BLaER1 treated with 17β-estradiol and CSF1 and Interleukin-3, amounts not matched to agents 10 nM and 100 nM (cell line): ENCODE data around the gene PPDPF.
A peak's percentile ranks its signal among the peaks of the same experiment; 100 is the strongest.

ENCODE experiments used
- H3K27ac ChIP-seq, 11 experiments: shearing (Covaris generic); formaldehyde crosslinking; 2 replicates each; pipeline ENCODE4 v1.8.1; 2022
- H3K27me3 ChIP-seq, 11 experiments: shearing (Covaris generic); formaldehyde crosslinking; 2 replicates each; pipeline ENCODE4 v1.8.1; 2022
- H3K36me3 ChIP-seq, 11 experiments: shearing (Covaris generic); formaldehyde crosslinking; 2 replicates each; pipeline ENCODE4 v1.8.1; 2022
- H3K4me1 ChIP-seq, 10 experiments: shearing (Covaris generic); formaldehyde crosslinking; 2 replicates each; pipeline ENCODE4 v1.8.1; 2022
- H3K4me2 ChIP-seq, 11 experiments: shearing (Covaris generic); formaldehyde crosslinking; 2 replicates each; pipeline ENCODE4 v1.8.1; 2022
- H3K4me3 ChIP-seq, 10 experiments: shearing (Covaris generic); formaldehyde crosslinking; 2 replicates each; pipeline ENCODE4 v1.8.1; 2022
- H3K9ac ChIP-seq, 11 experiments: shearing (Covaris generic); formaldehyde crosslinking; 2 replicates each; pipeline ENCODE4 v1.8.1; 2022
- H3K9me3 ChIP-seq, 11 experiments: shearing (Covaris generic); formaldehyde crosslinking; replicated peaks in 1 of 11; 2 replicates each; pipeline ENCODE4 v1.8.1; 2022
- H4K20me1 ChIP-seq, 11 experiments: shearing (Covaris generic); formaldehyde crosslinking; 2 replicates each; pipeline ENCODE4 v1.8.1; 2022
- Cebpa-rat ChIP-seq, 11 experiments: shearing (Covaris generic); IDR thresholded peaks; 2 replicates each; pipeline ENCODE4 v1.8.1; 2022

PPDPF gene, protein sequence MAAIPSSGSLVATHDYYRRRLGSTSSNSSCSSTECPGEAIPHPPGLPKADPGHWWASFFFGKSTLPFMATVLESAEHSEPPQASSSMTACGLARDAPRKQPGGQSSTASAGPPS

GRCh38 chr20:63520504-63520933 lies at the start of gene PPDPF:
Gene PPDPF, plus strand, starts transcription at chr20:63520765. Its CDS starts 544 bp downstream, at chr20:63521309.
- Histone ChIP-seq H3K9me3 (peaks cover 8 to 12% (median 10%) of the 10 kb centered on the region in 11 experiments; a peak in 19 of 22 replicates), H3K4me3 (peak within 1 kb of the TSS; percentile 78 to 94 (median 88)), H3K27ac (peak within 1 kb of the TSS; percentile 75 to 92 (median 85)), H3K4me2 (peak within 1 kb of the TSS; percentile 93 to 100 (median 99)), H3K36me3 (peaks cover 16 to 20% (median 19%) of the 10 kb centered on the region in 11 experiments), H3K27me3 (no peaks in the 10 kb centered on the region; a peak in 1 of 22 replicates), H3K9ac (peak within 1 kb of the TSS; percentile 84 to 92 (median 88)), H4K20me1 (peaks cover 21 to 46% (median 38%) of the 10 kb centered on the region in 11 experiments; a peak in 21 of 22 replicates), H3K4me1 (peaks cover 20 to 56% (median 41%) of the 10 kb centered on the region in 10 experiments)
- TF ChIP-seq Cebpa-rat (IDR thresholded peaks at IDR 0.05), result no peak

GRCh38 chr20:63471002-63471716 lies 49.4 kb upstream of the PPDPF start:
- Histone ChIP-seq H3K9me3 (no peaks in the 10 kb centered on the region), H3K36me3 (no peaks in the 10 kb centered on the region), H3K27me3 (peaks cover 94 to 98% (median 97%) of the 10 kb centered on the region in 11 experiments), H3K4me3 (peak overlapping the region in 3 of 10 experiments; percentile 18 to 34 (median 18); a peak in 1 of 20 replicates), H3K27ac (no peak overlapping the region), H3K4me2 (peak overlapping the region in 8 of 11 experiments; percentile 31 to 88 (median 52); a peak in 12 of 22 replicates), H3K9ac (no peak overlapping the region; a peak in 1 of 22 replicates), H3K4me1 (peaks cover 25 to 50% (median 41%) of the 10 kb centered on the region in 10 experiments), H4K20me1 (peaks cover 0 to 91% (median 73%) of the 10 kb centered on the region in 11 experiments; a peak in 18 of 22 replicates)
- TF ChIP-seq Cebpa-rat (IDR thresholded peaks at IDR 0.05), result no peak

DNA sequence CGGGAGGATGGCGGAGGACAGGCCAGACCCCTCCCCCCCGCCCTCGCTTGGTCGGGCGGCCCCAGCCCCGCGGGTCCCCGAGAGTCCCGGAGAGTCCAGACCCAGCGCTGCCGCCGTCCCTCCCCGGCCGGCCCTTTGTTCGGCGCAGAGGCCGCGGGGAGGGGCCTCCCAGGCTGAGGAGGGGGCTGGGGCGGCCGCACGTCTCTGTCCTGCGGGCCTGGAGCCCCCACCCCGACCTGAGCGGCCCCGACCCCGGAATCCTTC lies 48.9 kb upstream of the PPDPF start:
- H3K4me2 ChIP-seq, result peak overlapping the region; percentile 75 to 98 (median 93); a peak in 21 of 22 replicates
- no peak overlapping the region for H3K27ac ChIP-seq
- peak overlapping the region; percentile 43 to 70 (median 58) for H3K4me3 ChIP-seq

DNA sequence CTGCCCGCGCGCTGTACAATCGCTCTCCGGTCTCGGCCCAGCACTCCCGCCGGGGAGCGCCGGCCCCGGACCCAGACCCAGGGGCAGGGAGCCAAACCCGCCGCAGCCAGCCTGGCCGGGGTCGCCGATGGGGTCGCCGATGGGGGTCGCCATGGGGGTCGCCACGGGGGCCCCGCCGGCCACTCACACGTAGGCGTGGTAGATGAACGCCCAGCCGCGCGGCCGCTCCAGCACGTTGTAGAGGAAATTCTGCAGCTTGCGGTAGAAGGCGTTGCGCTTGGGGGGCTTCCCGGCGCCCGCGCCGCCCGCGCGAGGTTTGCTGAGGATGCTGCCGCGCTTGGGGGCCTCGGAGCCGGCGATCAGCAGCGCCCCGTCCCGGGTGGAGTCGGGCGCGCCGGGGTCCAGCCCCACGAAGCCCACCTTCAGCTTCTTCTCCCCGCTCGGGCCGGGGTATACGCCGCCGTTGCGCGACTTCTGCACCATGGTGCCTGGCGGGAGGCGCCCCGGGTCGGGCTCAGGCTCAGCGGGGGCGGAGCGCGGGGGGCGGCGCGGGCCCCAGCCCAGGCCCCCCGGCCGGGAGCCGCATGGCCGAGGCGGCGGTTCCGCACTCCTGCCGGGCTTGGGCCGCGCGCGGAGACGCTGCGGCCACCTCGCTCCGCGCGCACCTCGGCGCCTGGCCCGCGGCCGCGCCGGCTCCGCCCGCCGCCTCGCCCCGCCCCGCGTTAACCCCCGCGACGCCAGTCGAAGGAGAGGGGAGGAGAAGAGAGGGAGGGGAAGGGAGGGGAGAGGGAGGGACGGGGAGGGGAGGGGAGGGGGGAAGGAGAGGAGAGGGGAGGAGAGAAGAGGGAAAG lies 48.4 kb upstream of the PPDPF start, which contains the start of gene KCNQ2:
KCNQ2 (minus strand) TSS at position 675 of the 851 bp plus-strand sequence; CDS start at position 483, 192 bp downstream.
- Histone ChIP-seq H3K4me3 (peak within 1 kb of the TSS; percentile 43 to 70 (median 58)), H3K9me3 (no peaks in the 10 kb centered on the region), H3K27me3 (peaks cover 95 to 98% (median 97%) of the 10 kb centered on the region in 11 experiments), H3K27ac (no peak within 1 kb of the TSS), H3K4me1 (peaks cover 25 to 54% (median 43%) of the 10 kb centered on the region in 10 experiments), H3K36me3 (no peaks in the 10 kb centered on the region), H3K9ac (peak within 1 kb of the TSS in 9 of 11 experiments; percentile 15 to 60 (median 29); a peak in 13 of 22 replicates), H4K20me1 (peaks cover 0 to 85% (median 65%) of the 10 kb centered on the region in 11 experiments; a peak in 18 of 22 replicates), H3K4me2 (peak within 1 kb of the TSS; percentile 75 to 98 (median 93))
- no peak for TF ChIP-seq Cebpa-rat (IDR thresholded peaks at IDR 0.05)

More for the DNA sequence above, 48.9 kb upstream of the PPDPF start:
- H3K36me3 ChIP-seq, result no peaks in the 10 kb centered on the region
- no peaks in the 10 kb centered on the region for H3K9me3 ChIP-seq
- peaks cover 25 to 50% (median 41%) of the 10 kb centered on the region in 10 experiments for H3K4me1 ChIP-seq
- TF ChIP-seq Cebpa-rat (IDR thresholded peaks at IDR 0.05), result no peak
- H4K20me1 ChIP-seq, result peaks cover 0 to 86% (median 70%) of the 10 kb centered on the region in 11 experiments; a peak in 18 of 22 replicates
- peak overlapping the region in 5 of 11 experiments; percentile 23 to 60 (median 46); a peak in 9 of 22 replicates for H3K9ac ChIP-seq
- peaks cover 94 to 98% (median 97%) of the 10 kb centered on the region in 11 experiments for H3K27me3 ChIP-seq

- H3K4me2 ChIP-seq, result peak overlapping the region in 9 of 11 experiments; percentile 60 to 94 (median 74); a peak in 16 of 22 replicates
- no peak overlapping the region for H3K4me3 ChIP-seq
- H3K9me3 ChIP-seq, result no peaks in the 10 kb centered on the region
- no peak overlapping the region for H3K9ac ChIP-seq
- H4K20me1 ChIP-seq, result peaks cover 0 to 86% (median 63%) of the 10 kb centered on the region in 11 experiments; a peak in 18 of 22 replicates
- H3K4me1 ChIP-seq, result peaks cover 25 to 59% (median 43%) of the 10 kb centered on the region in 10 experiments
- TF ChIP-seq Cebpa-rat (IDR thresholded peaks at IDR 0.05), result no peak
- peaks cover 95 to 98% (median 97%) of the 10 kb centered on the region in 11 experiments for H3K27me3 ChIP-seq
- no peaks in the 10 kb centered on the region for H3K36me3 ChIP-seq
- no peak overlapping the region for H3K27ac ChIP-seq
These were observed 47.6 kb upstream of the PPDPF start for GRCh38 chr20:63472862-63473390.

DNA sequence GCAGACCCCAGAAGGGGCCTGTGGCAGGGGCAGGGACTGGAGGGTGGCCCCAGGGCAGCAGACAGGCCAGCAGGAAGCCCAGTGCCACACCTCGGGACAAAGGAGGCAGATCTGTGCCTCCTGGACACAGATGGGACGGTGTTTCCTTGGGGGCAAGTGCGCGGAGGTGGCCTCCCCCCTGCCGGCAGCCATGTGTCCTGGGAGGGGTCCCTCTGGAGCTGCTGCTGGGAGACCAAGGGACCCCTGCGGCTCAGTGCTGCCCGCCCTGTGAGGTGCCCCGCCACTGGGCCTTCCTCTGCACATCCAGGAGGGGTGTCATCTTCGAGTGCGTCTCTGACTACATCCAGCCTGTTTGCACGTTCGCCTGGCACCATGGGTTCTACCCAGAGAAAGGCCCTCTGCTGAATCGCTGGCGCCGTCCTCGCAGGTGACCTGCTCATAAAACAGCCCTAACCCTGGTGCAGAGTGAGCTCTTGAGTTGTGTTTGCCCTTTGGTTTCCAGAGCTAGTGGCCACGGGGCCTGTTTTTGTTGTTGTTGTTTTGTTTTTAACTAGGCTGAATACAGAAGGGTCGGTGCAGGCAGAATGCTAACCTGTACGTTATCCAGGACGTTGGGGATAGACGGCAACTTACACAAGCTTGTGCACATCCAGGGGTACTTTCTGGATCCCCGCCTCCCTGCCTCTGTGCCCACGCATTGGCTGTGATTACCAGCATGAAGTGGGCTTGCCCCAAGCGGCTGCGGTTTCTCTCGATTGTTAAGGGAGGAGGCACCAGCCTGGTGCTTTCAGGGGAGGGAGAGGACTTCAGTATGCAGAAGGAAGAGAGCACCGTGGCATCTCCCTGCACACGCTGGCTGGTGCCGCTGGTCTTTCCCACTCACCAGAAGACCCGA lies 46.8 kb upstream of the PPDPF start:
- H3K36me3 ChIP-seq, result no peaks in the 10 kb centered on the region
- H3K4me2 ChIP-seq, result peak overlapping the region; percentile 34 to 94 (median 74)
- H3K4me1 ChIP-seq, result peaks cover 25 to 59% (median 43%) of the 10 kb centered on the region in 10 experiments
- peak overlapping the region in 1 of 10 experiments; percentile 25; a peak in 2 of 20 replicates for H3K4me3 ChIP-seq
- no peaks in the 10 kb centered on the region for H3K9me3 ChIP-seq
- H3K27me3 ChIP-seq, result peaks cover 95 to 98% (median 97%) of the 10 kb centered on the region in 11 experiments
- no peak overlapping the region for H3K9ac ChIP-seq
- H3K27ac ChIP-seq, result no peak overlapping the region
- TF ChIP-seq Cebpa-rat (IDR thresholded peaks at IDR 0.05), result no peak
- H4K20me1 ChIP-seq, result peaks cover 0 to 86% (median 54%) of the 10 kb centered on the region in 11 experiments; a peak in 18 of 22 replicates

DNA sequence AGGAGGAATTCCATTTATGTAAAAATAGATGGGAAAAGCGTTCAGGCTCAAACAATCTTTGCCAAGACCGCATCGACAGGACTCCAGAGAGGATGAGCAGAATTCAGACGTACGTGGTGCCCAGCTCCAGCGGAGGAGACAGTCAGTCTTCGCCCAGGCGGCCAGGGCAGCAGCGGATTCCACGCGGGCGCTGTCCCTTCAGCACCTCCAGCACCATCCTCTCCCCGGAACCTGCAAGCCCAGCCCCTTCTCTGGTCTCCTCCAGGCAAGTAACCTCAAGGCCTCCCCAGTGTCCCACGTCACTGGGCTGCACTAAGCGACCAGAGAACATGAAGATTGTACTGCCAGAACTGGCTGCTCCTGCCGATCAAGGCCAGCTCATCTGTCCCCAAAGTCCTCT lies 45.4 kb upstream of the PPDPF start:
- Histone ChIP-seq H3K27ac (no peak overlapping the region), H3K4me3 (no peak overlapping the region), H4K20me1 (peaks cover 0 to 79% (median 40%) of the 10 kb centered on the region in 11 experiments; a peak in 18 of 22 replicates), H3K27me3 (peaks cover 88 to 94% (median 90%) of the 10 kb centered on the region in 11 experiments), H3K4me1 (peaks cover 25 to 59% (median 41%) of the 10 kb centered on the region in 10 experiments), H3K9me3 (no peaks in the 10 kb centered on the region), H3K4me2 (peak overlapping the region in 7 of 11 experiments; percentile 68 to 94 (median 77); a peak in 13 of 22 replicates), H3K9ac (no peak overlapping the region), H3K36me3 (no peaks in the 10 kb centered on the region)
- no peak for TF ChIP-seq Cebpa-rat (IDR thresholded peaks at IDR 0.05)
